Stimulated activated CD8-positive, alpha-beta memory T cell treated with anti-CD3 and anti-CD28 coated beads, Interleukin-7, amount 100 ng/mL, for 48 hours (primary cell): ENCODE measurements around the gene IL16.

Experiments used
- DNase-seq, 2 donors: peaks; one replicate each; pipeline ENCODE4 v3.0.0-alpha.2; 2020; ENCODE audit warnings: low read depth in 1 of 2; ENCODE audit errors: extremely low read depth in 1 of 2

IL16 gene

GRCh38 chr15:81361891-81362290, 165.2 kb downstream of the IL16 start:
- DNase-seq = no peak

DNA sequence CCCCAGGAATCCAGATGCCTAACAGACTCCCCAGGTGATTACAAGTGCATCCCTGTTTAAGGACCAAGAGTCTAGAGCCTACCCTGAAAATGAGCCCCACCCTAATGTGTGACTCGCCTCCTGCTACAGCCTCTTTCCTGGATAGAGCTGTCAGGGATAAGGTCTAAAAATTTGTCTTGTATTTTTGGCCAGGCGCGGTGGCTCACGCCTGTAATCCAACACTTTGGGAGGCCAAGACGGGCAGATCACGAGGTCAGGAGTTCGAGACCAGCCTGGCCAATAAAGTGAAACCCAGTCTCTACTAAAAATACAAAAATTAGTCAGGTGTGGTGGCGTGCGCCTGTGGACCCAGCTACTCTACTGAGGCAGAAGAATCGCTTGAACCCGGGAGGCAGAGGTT, 166.1 kb downstream of the IL16 start:
- no peak for DNase-seq

DNA sequence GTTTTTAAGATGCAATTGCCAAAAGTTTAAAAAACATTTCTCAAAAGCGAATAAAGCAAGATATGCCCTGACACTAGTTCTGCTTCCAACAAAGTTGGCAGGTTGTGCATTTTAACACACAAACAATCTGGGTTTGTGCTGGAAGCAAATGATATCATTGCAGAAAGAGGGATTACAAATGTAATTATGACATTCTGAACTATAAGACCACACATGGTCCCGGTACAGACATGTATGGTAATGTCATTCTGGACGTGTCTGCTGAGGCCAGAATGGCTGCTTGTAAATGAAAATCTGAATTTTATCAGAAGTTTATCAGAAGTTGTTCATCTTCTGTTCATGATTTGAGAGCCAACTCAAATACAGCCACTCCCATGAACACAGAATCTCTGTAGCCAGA, 166.6 kb downstream of the IL16 start:
- DNase-seq = no peak
